ENCODE data around the gene LSM10.

Gene LSM10

DNA sequence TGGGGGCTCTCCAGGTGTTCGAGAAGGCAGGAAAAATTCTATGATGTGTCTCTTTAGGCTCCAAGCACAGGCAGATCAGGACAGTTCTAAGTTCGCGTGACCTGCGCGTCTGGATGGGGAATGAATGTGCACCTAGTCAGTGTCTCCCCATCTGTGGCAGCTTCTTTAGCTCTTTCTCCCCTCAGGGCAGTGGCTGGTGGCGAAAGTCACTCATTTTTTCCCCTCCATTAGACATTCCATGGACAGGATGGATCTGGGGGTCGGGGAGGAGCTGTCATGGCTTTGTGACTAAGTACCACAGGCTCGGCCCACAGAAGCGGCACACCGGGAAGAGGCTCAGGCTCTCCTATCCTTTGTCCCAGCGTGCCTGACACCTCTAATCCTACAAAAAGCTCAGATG, 43.2 kb downstream of the LSM10 start:
- DNase-seq (ENCODE audit: low read depth), result no peak
- TF ChIP-seq, protein P1, sequence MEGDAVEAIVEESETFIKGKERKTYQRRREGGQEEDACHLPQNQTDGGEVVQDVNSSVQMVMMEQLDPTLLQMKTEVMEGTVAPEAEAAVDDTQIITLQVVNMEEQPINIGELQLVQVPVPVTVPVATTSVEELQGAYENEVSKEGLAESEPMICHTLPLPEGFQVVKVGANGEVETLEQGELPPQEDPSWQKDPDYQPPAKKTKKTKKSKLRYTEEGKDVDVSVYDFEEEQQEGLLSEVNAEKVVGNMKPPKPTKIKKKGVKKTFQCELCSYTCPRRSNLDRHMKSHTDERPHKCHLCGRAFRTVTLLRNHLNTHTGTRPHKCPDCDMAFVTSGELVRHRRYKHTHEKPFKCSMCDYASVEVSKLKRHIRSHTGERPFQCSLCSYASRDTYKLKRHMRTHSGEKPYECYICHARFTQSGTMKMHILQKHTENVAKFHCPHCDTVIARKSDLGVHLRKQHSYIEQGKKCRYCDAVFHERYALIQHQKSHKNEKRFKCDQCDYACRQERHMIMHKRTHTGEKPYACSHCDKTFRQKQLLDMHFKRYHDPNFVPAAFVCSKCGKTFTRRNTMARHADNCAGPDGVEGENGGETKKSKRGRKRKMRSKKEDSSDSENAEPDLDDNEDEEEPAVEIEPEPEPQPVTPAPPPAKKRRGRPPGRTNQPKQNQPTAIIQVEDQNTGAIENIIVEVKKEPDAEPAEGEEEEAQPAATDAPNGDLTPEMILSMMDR (conservative IDR thresholded peaks at IDR 0.05; ENCODE audit: low read depth, low read length), result no peak
- H3K4me3 ChIP-seq (ENCODE audit: low read depth, low read length), result no peak overlapping the region

DNA sequence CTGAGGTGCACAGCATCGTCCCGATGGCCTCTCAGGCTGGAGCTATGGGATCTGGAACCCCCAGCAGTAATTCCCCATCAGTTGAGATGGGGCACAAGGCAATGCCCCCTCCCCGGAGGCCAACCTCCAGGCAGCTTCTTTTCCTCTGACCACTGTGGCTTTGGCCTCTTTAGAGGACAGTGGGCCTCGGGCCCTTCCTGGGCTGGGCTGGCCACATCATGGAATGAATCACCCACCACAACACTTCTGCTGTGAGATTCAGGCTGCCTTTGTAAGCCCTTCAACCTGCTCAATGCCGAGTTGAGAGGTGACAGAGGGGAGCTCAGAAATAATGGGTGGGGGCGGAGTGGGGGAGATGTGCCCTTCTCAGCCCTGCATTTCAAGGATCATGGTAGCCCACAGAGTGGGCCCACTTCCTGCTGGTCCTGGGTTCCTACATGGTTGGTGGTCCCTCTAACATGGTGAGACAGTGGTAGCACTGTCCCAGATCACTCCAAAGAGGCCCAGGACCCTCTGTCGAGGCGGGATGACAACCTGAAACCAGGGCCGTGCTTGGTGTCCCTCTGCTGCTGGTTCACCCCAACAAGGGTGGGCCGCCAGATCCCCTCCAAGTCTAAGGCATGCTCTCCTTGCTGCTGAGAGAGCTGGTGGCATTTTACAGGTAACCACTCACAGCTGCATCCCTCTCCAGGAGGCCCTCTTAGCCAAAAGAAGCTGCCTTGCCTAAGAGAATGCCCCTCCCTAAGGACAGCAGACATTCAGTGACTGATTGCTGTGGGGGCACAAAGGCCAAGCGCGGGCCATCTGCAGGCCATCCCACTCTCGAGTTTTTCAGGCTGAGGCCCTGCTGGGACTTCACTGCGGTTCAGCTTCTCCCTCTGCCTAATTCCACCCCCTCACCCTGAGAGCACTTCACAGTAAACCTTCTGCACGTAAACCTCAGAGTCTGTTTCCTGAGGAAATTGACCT, 44.5 kb downstream of the LSM10 start:
- H3K4me3 ChIP-seq (ENCODE audit: low read depth, low read length), result no peak overlapping the region
- TF ChIP-seq, protein P1 (conservative IDR thresholded peaks at IDR 0.05; ENCODE audit: low read depth, low read length), result no peak
- DNase-seq (ENCODE audit: low read depth), result peak; percentile 51

DNA sequence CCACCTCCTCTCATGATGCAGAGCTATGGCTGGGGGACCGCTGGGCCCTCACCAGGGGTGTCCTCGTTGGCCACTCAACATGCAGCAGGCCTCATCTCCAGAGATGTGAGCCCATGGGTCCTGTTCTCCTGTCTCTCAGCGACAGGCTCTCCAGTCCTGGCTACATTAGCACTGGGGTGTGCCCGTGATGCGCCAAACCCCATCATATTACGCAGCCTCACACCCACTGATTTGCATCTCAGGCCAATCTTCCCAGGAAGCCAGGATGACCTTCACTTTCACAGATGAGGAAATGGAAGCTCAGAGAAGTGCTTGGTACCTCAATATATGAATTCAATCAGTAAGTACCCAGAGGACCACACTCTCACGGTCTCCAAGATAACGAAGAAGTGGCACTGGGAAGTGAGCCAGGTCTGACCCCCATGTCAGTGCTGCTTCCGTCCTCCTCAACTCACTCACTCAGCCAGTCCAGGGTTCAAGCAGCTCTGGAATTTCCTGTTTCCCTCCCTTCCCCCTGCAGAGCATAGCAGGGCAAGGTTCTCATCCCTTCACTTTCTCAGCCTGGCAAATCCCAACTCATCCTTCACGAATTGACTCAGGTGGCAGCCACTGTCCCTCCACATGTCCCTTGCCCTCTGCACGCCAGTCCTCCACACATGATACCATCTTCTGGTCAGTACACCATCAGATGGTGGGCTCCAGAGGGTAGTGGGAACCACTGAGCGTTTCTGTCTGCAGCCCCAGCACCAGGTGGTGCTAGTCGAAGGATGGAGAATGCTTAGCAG, 45.4 kb downstream of the LSM10 start:
- H3K4me3 ChIP-seq (ENCODE audit: low read depth, low read length), result no peak overlapping the region
- TF ChIP-seq, protein P1 (conservative IDR thresholded peaks at IDR 0.05; ENCODE audit: low read depth, low read length), result peak; percentile 44

DNA sequence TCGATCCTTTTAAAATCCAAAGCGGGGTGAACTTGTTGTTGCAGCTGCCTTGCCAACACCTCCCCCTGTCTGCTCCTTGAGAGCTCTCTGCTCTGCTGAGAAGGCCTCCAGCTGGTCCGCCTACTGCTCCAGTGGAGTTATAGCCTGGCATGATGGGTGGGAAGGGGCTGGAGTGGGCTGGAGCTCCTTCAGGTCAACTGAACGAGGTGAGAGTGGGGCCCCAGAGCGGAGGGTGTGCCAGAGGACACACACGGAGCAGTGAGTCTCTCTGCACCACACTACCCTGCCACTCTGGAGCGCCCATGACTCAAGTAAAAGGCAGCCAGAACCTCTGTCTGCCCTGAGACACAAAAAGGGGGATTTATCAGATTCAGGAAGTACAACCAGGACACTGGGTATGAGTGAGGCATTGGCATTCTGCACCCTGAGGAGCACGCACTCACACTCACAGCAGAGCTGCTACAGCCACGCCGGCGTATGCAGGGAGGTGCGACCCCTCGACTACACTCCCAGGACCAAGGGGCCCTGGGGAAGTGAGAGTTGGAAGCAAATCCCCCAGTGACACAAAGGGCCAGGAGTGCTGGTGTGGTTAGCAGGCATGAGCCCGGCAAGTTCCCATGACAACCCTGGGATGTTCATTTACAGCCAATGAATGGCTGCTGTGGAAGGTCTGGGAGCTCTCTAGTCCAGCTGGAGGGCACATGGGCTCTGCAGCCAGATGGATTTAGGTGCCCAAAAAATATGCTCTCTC, 46.3 kb downstream of the LSM10 start:
- TF ChIP-seq, protein P1 (conservative IDR thresholded peaks at IDR 0.05; ENCODE audit: low read depth, low read length), result peak; percentile 46
- no peak overlapping the region for H3K4me3 ChIP-seq (ENCODE audit: low read depth, low read length)
- DNase-seq (ENCODE audit: low read depth), result peak; percentile 84

More for the DNA sequence above, 45.4 kb downstream of the LSM10 start:
- peak; percentile 49 for DNase-seq (ENCODE audit: low read depth)

DNA sequence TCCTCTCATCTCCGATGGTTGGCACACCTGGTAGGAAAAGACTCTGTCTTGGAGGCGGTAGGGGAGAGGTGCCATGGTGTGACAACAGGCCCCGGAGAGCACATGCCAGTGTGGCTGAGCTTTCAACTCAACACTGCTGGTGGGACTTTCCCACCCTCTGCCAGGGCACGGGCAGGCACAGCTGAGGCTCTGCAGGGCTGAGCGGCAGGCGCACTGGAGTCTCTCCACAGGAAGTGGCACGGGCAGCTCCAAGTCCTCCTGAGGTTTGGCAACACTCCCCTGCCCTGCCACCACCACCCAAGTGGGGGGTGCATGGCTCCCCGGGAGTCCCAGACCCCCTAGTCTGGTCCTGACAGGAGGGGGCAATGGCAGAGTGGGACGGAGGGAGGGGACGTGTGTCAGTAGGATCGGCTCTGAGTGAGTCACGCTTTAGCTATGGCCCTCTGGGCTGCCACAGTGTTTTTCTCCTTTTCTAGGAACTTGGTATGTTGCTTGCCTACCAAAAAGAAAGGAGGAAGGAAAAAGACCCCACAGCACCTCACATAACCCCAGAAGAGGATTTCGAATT, 47.0 kb downstream of the LSM10 start:
- DNase-seq (ENCODE audit: low read depth), result peak; percentile 78
- H3K4me3 ChIP-seq (ENCODE audit: low read depth, low read length), result no peak overlapping the region
- TF ChIP-seq, protein P1 (conservative IDR thresholded peaks at IDR 0.05; ENCODE audit: low read depth, low read length), result no peak

DNA sequence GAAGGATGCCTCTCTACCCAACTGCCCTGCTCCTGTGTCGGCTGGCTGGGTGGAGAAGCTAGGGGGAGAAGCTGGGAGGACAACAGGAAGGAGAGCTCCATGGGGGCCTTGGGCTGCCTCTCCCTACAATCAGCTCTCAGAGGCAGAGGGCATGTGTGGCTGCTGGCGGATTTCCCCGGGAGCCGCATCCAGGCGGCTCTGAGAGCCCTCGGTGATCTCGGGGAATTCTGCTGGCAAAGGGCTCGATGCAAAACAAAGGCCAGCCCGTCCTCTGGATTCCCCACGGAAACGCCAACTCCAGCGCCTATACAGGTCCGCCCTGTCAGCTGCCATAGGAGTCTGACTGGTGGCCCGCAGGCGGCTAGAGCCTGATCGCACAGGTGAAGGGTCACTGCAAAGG, 47.9 kb downstream of the LSM10 start:
- no peak overlapping the region for H3K4me3 ChIP-seq (ENCODE audit: low read depth, low read length)
- DNase-seq (ENCODE audit: low read depth), result peak; percentile 37
- TF ChIP-seq, protein P1 (conservative IDR thresholded peaks at IDR 0.05; ENCODE audit: low read depth, low read length), result no peak

Measured in choroid plexus epithelial cell (primary cell).